CD4-positive, CD25-positive, alpha-beta regulatory T cell (primary cell): ENCODE data around the gene CREB5. TPM values are rescaled to one million over a fixed set of nuclear protein-coding genes. Genes with fewer than 3 reads are reported as not detected.

ENCODE experiments used
- ATAC-seq, 2 donors: fragments of 150-1000 bp; cut with Tn5 transposase; one replicate each; pipeline ENCODE4 v1.10.0; 2021; ENCODE audit warnings: low read depth in 2 of 2, moderate number of reproducible peaks in 2 of 2, moderate library complexity in 1 of 2
- DNase-seq, 3 donors: peaks; one replicate each; pipeline versions ENCODE4 v3.0.0 to v3.0.0-alpha.2; 2012 to 2022; ENCODE audit warnings: mixed read lengths in 1 of 3
- H3K27ac ChIP-seq: one replicate; pipeline ENCODE4 v1.7.0; 2013; ENCODE audit warnings: mild to moderate bottlenecking, low read length; ENCODE audit not compliant: insufficient read depth, poor library complexity, severe bottlenecking
- H3K27me3 ChIP-seq: one replicate; pipeline ENCODE4 v1.7.0; 2013; ENCODE audit warnings: low read length; ENCODE audit not compliant: control insufficient read depth, insufficient read depth
- H3K36me3 ChIP-seq: one replicate; pipeline ENCODE4 v1.7.0; 2013; ENCODE audit warnings: mild to moderate bottlenecking, low read length, moderate library complexity; ENCODE audit not compliant: control insufficient read depth, insufficient read depth
- H3K4me1 ChIP-seq: 2 replicates; pipeline ENCODE4 v1.7.0; 2013; ENCODE audit warnings: mild to moderate bottlenecking, low read length; ENCODE audit not compliant: insufficient read depth, control insufficient read depth, poor library complexity, severe bottlenecking
- H3K4me3 ChIP-seq: one replicate; pipeline ENCODE4 v1.7.0; 2013; ENCODE audit warnings: low read depth, mild to moderate bottlenecking, low read length, moderate library complexity
- H3K9me3 ChIP-seq, 2 experiments: 1 replicate in 1 of 2; 2 replicates in 1 of 2; pipeline ENCODE4 v1.7.0; 2013; ENCODE audit warnings: low read length in 2 of 2, mild to moderate bottlenecking in 1 of 2, moderate library complexity in 1 of 2; ENCODE audit not compliant: control insufficient read depth in 2 of 2
- H3K27ac Mint-ChIP-seq, 3 donors: one replicate each; pipeline ENCODE4 v1.8.0; 2020 to 2022; ENCODE audit warnings: mild to moderate bottlenecking in 3 of 3, mixed read lengths in 3 of 3, moderate library complexity in 2 of 3
- H3K27me3 Mint-ChIP-seq: one replicate; pipeline ENCODE4 v1.8.0; 2022; ENCODE audit warnings: mild to moderate bottlenecking, mixed read lengths
- H3K36me3 Mint-ChIP-seq: one replicate; pipeline ENCODE4 v1.8.0; 2020; ENCODE audit warnings: mixed read lengths
- H3K4me1 Mint-ChIP-seq, 4 donors: one replicate each; pipeline ENCODE4 v1.8.0; 2020 to 2022; ENCODE audit warnings: mixed read lengths in 4 of 4, mild to moderate bottlenecking in 1 of 4
- H3K4me3 Mint-ChIP-seq, 4 donors: one replicate each; pipeline ENCODE4 v1.8.0; 2020 to 2022; ENCODE audit warnings: mild to moderate bottlenecking in 4 of 4, mixed read lengths in 4 of 4, moderate library complexity in 3 of 4
- H3K9me3 Mint-ChIP-seq, 7 donors: one replicate each; pipeline ENCODE4 v1.8.0; 2020 to 2022; ENCODE audit warnings: mixed read lengths in 7 of 7, mild to moderate bottlenecking in 3 of 7, moderate library complexity in 2 of 7
- polyA plus RNA-seq, 4 donors: library from polyadenylated mRNA; unstranded; fragments of 300-500 nt; fragmentation: Illumina TruSeq; gene quantifications; one replicate each; pipeline ENCODE4 v1.2.3, GENCODE V29; 2021
- total RNA-seq: library from RNA; stranded (reverse); gene quantifications from one replicate; pipeline ENCODE4 v1.2.3, GENCODE V29; 2022

Gene CREB5
- total and polyA plus RNA-seq, 5 donors from 2014 or later: 1.3 TPM; not detected in 4

GRCh38 chr7:28588602-28589001 is 176.3 kb downstream of the CREB5 start:
- no peak overlapping the region for H3K27ac ChIP-seq
- Mint-ChIP-seq H3K4me1 (peaks cover 0 to 10% (median 3%) of the 10 kb centered on the region in 4 donors), H3K36me3 (no peaks in the 10 kb centered on the region), H3K4me3 (no peak overlapping the region), H3K9me3 (no peaks in the 10 kb centered on the region), H3K27ac (no peak overlapping the region), H3K27me3 (peaks cover 4% of the 10 kb centered on the region)
- H3K4me1 ChIP-seq: no peaks in the 10 kb centered on the region
- DNase-seq (no peak), ATAC-seq (no peak)
- H3K9me3 ChIP-seq: no peaks in the 10 kb centered on the region
- H3K36me3 ChIP-seq: no peaks in the 10 kb centered on the region
- no peaks in the 10 kb centered on the region for H3K27me3 ChIP-seq
- no peak overlapping the region for H3K4me3 ChIP-seq

GRCh38 chr7:28591041-28591674 is 178.8 kb downstream of the CREB5 start:
- Mint-ChIP-seq H3K36me3 (no peaks in the 10 kb centered on the region), H3K4me3 (no peak overlapping the region), H3K27ac (peak overlapping the region in 2 of 3 donors; percentile 45 to 82), H3K27me3 (peaks cover 4% of the 10 kb centered on the region), H3K9me3 (no peaks in the 10 kb centered on the region), H3K4me1 (peaks cover 0 to 10% (median 3%) of the 10 kb centered on the region in 4 donors)
- no peaks in the 10 kb centered on the region for H3K27me3 ChIP-seq
- ATAC-seq: no peak
- no peak overlapping the region for H3K4me3 ChIP-seq
- H3K4me1 ChIP-seq: no peaks in the 10 kb centered on the region
- DNase-seq: peak in 1 of 3 donors; percentile 48
- H3K27ac ChIP-seq: no peak overlapping the region
- no peaks in the 10 kb centered on the region for H3K36me3 ChIP-seq
- no peaks in the 10 kb centered on the region for H3K9me3 ChIP-seq

- peak overlapping the region in 1 of 3 donors; percentile 82 for H3K27ac Mint-ChIP-seq
- H3K4me3 ChIP-seq: no peak overlapping the region
- no peaks in the 10 kb centered on the region for H3K9me3 Mint-ChIP-seq
- peaks cover 0 to 10% (median 3%) of the 10 kb centered on the region in 4 donors for H3K4me1 Mint-ChIP-seq
- H3K27me3 ChIP-seq: no peaks in the 10 kb centered on the region
- DNase-seq: no peak
- H3K4me1 ChIP-seq: no peaks in the 10 kb centered on the region
- no peak overlapping the region for H3K4me3 Mint-ChIP-seq
- H3K36me3 Mint-ChIP-seq: no peaks in the 10 kb centered on the region
- H3K27me3 Mint-ChIP-seq: peaks cover 4% of the 10 kb centered on the region
- no peaks in the 10 kb centered on the region for H3K9me3 ChIP-seq
- no peaks in the 10 kb centered on the region for H3K36me3 ChIP-seq
- H3K27ac ChIP-seq: no peak overlapping the region
- ATAC-seq: no peak
Observed at GRCh38 chr7:28591725-28592349, 179.5 kb downstream of the CREB5 start.

GRCh38 chr7:28592861-28593260 is 180.5 kb downstream of the CREB5 start:
- no peak overlapping the region for H3K27ac Mint-ChIP-seq
- Histone ChIP-seq H3K27ac (no peak overlapping the region), H3K9me3 (no peaks in the 10 kb centered on the region), H3K4me3 (no peak overlapping the region), H3K4me1 (no peaks in the 10 kb centered on the region), H3K36me3 (no peaks in the 10 kb centered on the region), H3K27me3 (no peaks in the 10 kb centered on the region)
- H3K9me3 Mint-ChIP-seq: no peaks in the 10 kb centered on the region
- DNase-seq: no peak
- ATAC-seq: no peak
- no peaks in the 10 kb centered on the region for H3K36me3 Mint-ChIP-seq
- peaks cover 2% of the 10 kb centered on the region for H3K27me3 Mint-ChIP-seq
- H3K4me1 Mint-ChIP-seq: peaks cover 0 to 10% (median 3%) of the 10 kb centered on the region in 4 donors
- H3K4me3 Mint-ChIP-seq: no peak overlapping the region

GRCh38 chr7:28595076-28595475 is 182.8 kb downstream of the CREB5 start:
- Mint-ChIP-seq H3K4me1 (peaks cover 0 to 10% (median 3%) of the 10 kb centered on the region in 4 donors), H3K36me3 (no peaks in the 10 kb centered on the region), H3K27ac (peak overlapping the region in 1 of 3 donors; percentile 43), H3K9me3 (no peaks in the 10 kb centered on the region), H3K4me3 (no peak overlapping the region), H3K27me3 (no peaks in the 10 kb centered on the region)
- H3K9me3 ChIP-seq: no peaks in the 10 kb centered on the region
- H3K27ac ChIP-seq: no peak overlapping the region
- H3K4me3 ChIP-seq: no peak overlapping the region
- no peaks in the 10 kb centered on the region for H3K27me3 ChIP-seq
- no peaks in the 10 kb centered on the region for H3K36me3 ChIP-seq
- DNase-seq: no peak
- no peak for ATAC-seq
- H3K4me1 ChIP-seq: no peaks in the 10 kb centered on the region

- ATAC-seq (no peak), DNase-seq (no peak)
- no peaks in the 10 kb centered on the region for H3K27me3 ChIP-seq
- no peaks in the 10 kb centered on the region for H3K9me3 Mint-ChIP-seq
- H3K4me1 Mint-ChIP-seq: peaks cover 0 to 10% (median 3%) of the 10 kb centered on the region in 4 donors
- no peaks in the 10 kb centered on the region for H3K36me3 ChIP-seq
- no peak overlapping the region for H3K27ac Mint-ChIP-seq
- H3K36me3 Mint-ChIP-seq: no peaks in the 10 kb centered on the region
- no peaks in the 10 kb centered on the region for H3K27me3 Mint-ChIP-seq
- H3K4me3 Mint-ChIP-seq: no peak overlapping the region
- no peaks in the 10 kb centered on the region for H3K4me1 ChIP-seq
- H3K9me3 ChIP-seq: no peaks in the 10 kb centered on the region
- H3K4me3 ChIP-seq: no peak overlapping the region
- no peak overlapping the region for H3K27ac ChIP-seq
Observed at GRCh38 chr7:28595801-28596200, 183.5 kb downstream of the CREB5 start.

- Mint-ChIP-seq H3K27ac (no peak overlapping the region), H3K36me3 (no peaks in the 10 kb centered on the region), H3K27me3 (peaks cover 1% of the 10 kb centered on the region), H3K4me1 (peaks cover 0 to 4% (median under 1%) of the 10 kb centered on the region in 4 donors), H3K9me3 (no peaks in the 10 kb centered on the region), H3K4me3 (no peak overlapping the region)
- H3K9me3 ChIP-seq: no peaks in the 10 kb centered on the region
- H3K27ac ChIP-seq: no peak overlapping the region
- H3K4me1 ChIP-seq: no peaks in the 10 kb centered on the region
- H3K4me3 ChIP-seq: no peak overlapping the region
- H3K36me3 ChIP-seq: no peaks in the 10 kb centered on the region
- ATAC-seq (no peak), DNase-seq (no peak)
- H3K27me3 ChIP-seq: no peaks in the 10 kb centered on the region
Observed at GRCh38 chr7:28596245-28596935, 184.1 kb downstream of the CREB5 start.
